ENCODE measurements around the gene CCDC33.

Gene CCDC33

GRCh38 chr15:74212494-74212893 is 23.6 kb upstream of the CCDC33 start:
- no peak for TF ChIP-seq CTCF (IDR thresholded peaks at IDR 0.05; ENCODE audit: control insufficient read depth, extremely low read depth, insufficient read depth)
- no peak for DNase-seq (ENCODE audit: low read depth)
- H3K4me3 ChIP-seq (ENCODE audit: low read depth, low read length): no peak overlapping the region

GRCh38 chr15:74213858-74214284 is 22.3 kb upstream of the CCDC33 start:
- H3K4me3 ChIP-seq (ENCODE audit: low read depth, low read length): no peak overlapping the region

GRCh38 chr15:74214324-74215021 is 21.7 kb upstream of the CCDC33 start:
- DNase-seq (ENCODE audit: low read depth): no peak
- TF ChIP-seq CTCF (IDR thresholded peaks at IDR 0.05; ENCODE audit: control insufficient read depth, extremely low read depth, insufficient read depth): no peak
- no peak overlapping the region for H3K4me3 ChIP-seq (ENCODE audit: low read depth, low read length)

More at GRCh38 chr15:74213858-74214284, 22.3 kb upstream of the CCDC33 start:
- no peak for TF ChIP-seq CTCF (IDR thresholded peaks at IDR 0.05; ENCODE audit: control insufficient read depth, extremely low read depth, insufficient read depth)
- no peak for DNase-seq (ENCODE audit: low read depth)

- no peak overlapping the region for H3K4me3 ChIP-seq (ENCODE audit: low read depth, low read length)
- DNase-seq (ENCODE audit: low read depth): no peak
- TF ChIP-seq CTCF (IDR thresholded peaks at IDR 0.05; ENCODE audit: control insufficient read depth, extremely low read depth, insufficient read depth): no peak
Measured at GRCh38 chr15:74215958-74216357, 20.2 kb upstream of the CCDC33 start.

GRCh38 chr15:74216949-74217348 is 19.2 kb upstream of the CCDC33 start:
- no peak for TF ChIP-seq CTCF (IDR thresholded peaks at IDR 0.05; ENCODE audit: control insufficient read depth, extremely low read depth, insufficient read depth)

GRCh38 chr15:74217907-74218885 is 17.9 kb upstream of the CCDC33 start:
- H3K4me3 ChIP-seq (ENCODE audit: low read depth, low read length): no peak overlapping the region
- DNase-seq (ENCODE audit: low read depth): no peak
- TF ChIP-seq CTCF (IDR thresholded peaks at IDR 0.05; ENCODE audit: control insufficient read depth, extremely low read depth, insufficient read depth): no peak

More at GRCh38 chr15:74216949-74217348, 19.2 kb upstream of the CCDC33 start:
- DNase-seq (ENCODE audit: low read depth): no peak
- no peak overlapping the region for H3K4me3 ChIP-seq (ENCODE audit: low read depth, low read length)

Data from LNCaP clone FGC (cell line).